Upper lobe of left lung (tissue), 4 donors: ENCODE measurements around the gene SETD9.

Experiments
- CTCF ChIP-seq, 6 experiments: fragments of 450-650 bp in 4 of 6; fragments of 200-600 bp in 2 of 6; sonication (generic) in 2 of 6; IDR thresholded peaks; one replicate each; pipeline ENCODE4 v1.5.1; 2016 to 2019; ENCODE audit warnings: antibody characterized with exemption in 6 of 6
- EP300 ChIP-seq, 4 donors: sonication (generic); formaldehyde crosslinking; IDR thresholded peaks; one replicate each; pipeline ENCODE4 v1.5.1; 2017; ENCODE audit warnings: antibody characterized with exemption in 4 of 4, control low read depth in 2 of 4
- POLR2A ChIP-seq, 4 donors: fragments of 450-650 bp; IDR thresholded peaks; one replicate each; pipeline ENCODE4 v1.5.1; 2016 to 2017; ENCODE audit warnings: antibody characterized with exemption in 4 of 4, mild to moderate bottlenecking in 2 of 4

GRCh38 chr5:56963246-56963645, 53.9 kb downstream of the SETD9 start:
- TF ChIP-seq CTCF (IDR thresholded peaks at IDR 0.05) (no peak), EP300 (IDR thresholded peaks at IDR 0.05) (no peak), POLR2A (IDR thresholded peaks at IDR 0.05) (no peak)
